Stimulated activated naive CD8-positive, alpha-beta T cell treated with anti-CD3 and anti-CD28 coated beads, Interleukin-15, amount 100 ng/mL, for 72 hours (primary cell): ENCODE measurements around the gene TAOK1.

Experiments used
- ATAC-seq: fragments of 150-1000 bp; cut with Tn5 transposase; 2 replicates; pipeline ENCODE4 v1.10.0; 2021; ENCODE audit warnings: mild to moderate bottlenecking, moderate library complexity
- DNase-seq, 2 donors: peaks; one replicate each; pipeline ENCODE4 v3.0.0; 2021 to 2022
- H3K27ac Mint-ChIP-seq, 2 donors: one replicate each; pipeline ENCODE4 v1.8.0; 2022; ENCODE audit warnings: mild to moderate bottlenecking in 2 of 2, mixed read lengths in 2 of 2, moderate library complexity in 2 of 2
- H3K27me3 Mint-ChIP-seq: one replicate; pipeline ENCODE4 v1.8.0; 2022; ENCODE audit warnings: mixed read lengths
- H3K4me1 Mint-ChIP-seq: one replicate; pipeline ENCODE4 v1.8.0; 2022; ENCODE audit warnings: mild to moderate bottlenecking, mixed read lengths
- H3K4me3 Mint-ChIP-seq, 2 donors: one replicate each; pipeline ENCODE4 v1.8.0; 2022; ENCODE audit warnings: mild to moderate bottlenecking in 2 of 2, mixed read lengths in 2 of 2, moderate library complexity in 1 of 2
- H3K9me3 Mint-ChIP-seq, 2 donors: one replicate each; pipeline ENCODE4 v1.8.0; 2022; ENCODE audit warnings: mixed read lengths in 2 of 2

TAOK1 gene

DNA sequence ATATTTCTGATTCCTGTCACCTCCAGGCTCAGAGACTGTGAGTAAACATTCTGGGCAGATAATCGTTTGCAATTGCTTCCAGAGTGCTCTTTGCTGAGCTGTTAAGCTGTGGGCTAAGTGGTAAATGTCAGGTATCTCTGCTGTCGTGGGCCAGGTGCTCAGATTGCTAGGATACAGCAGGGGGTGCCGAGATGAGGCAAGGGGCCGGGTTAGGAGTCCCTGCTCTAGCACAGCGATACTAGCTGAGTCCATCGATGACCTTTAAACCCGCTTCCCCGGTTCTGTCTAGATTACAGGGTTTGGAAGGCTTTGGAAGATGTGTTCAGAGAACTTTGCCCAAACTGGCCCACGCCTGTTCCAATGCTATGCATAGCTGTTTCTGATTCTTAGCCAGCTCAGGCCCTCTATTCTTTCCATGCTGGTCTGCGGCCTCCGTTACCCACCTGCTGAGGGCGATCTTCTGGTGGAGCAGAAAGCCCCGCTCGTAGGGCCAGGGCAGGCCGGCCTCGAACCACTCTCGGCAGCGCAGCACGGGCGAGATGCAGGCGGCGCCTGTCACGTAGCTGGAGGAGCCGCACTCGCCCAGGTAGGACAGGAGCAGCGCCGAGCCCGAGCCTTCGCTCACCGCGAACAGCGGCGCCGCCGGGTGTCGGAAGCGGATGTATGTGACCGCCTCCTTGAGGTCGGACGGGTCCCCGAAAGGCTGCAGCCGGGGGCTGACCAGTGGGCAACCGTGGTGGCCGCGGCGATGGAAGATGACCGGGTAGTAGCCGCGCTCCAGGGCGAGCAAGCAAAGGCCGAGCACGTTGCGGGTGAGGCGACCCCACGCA is 175.7 kb downstream of the TAOK1 start:
- ATAC-seq (peak; percentile 35), DNase-seq (peak; percentile 69 to 72)
- no peaks in the 10 kb centered on the region for H3K27me3 Mint-ChIP-seq
- H3K27ac Mint-ChIP-seq = peak overlapping the region; percentile 87 to 89
- H3K4me3 Mint-ChIP-seq = peak overlapping the region; percentile 93 to 95
- H3K9me3 Mint-ChIP-seq = no peaks in the 10 kb centered on the region
- peaks cover 45% of the 10 kb centered on the region for H3K4me1 Mint-ChIP-seq

DNA sequence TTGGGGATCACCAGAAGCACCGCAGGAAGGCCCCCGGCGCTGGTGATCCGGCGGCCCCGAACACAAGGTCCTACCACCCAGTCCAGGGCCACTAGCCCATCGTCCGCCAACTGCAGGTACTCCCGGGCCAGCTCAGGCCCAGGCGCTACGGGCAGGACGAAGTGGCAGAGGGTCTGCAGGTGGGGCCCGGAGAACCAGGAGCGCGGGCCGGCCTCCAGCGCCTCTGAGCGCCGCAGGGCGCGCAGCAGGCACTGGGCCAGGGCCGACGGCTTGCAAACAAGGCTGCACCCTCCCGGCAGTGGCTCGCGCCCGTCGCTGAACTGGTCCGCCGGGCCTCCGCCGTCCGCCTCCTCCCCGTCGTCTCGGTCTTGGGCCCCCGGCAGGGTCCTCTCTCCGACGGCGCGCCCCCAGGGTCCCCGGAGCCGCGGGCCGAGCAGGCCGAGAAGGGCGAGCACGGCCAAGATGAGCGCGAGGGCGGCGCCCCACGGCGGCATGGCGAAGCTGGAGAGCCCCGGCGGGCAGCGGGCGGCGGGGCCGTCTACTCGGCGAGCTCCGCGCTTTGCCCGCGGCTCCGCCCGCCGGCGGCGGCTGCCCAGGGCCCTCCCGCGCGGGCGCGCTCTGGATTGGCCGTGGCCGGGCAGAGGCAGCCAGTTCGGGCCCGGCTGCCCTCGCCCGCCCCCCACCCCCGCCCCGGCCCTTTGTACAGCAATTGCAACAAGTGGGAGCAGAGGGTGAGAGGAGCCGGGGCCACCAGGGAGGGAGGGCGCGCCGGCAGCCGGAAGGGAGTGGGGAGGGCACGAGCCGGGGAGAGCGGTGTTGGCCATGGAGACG is 176.5 kb downstream of the TAOK1 start, which contains the start of gene ABHD15:
ABHD15 (minus strand) TSS at position 565 of the 831 bp plus-strand sequence; CDS start at position 494, 71 bp downstream.
- H3K27me3 Mint-ChIP-seq = no peaks in the 10 kb centered on the region
- peak within 1 kb of the TSS; percentile 90 to 92 for H3K27ac Mint-ChIP-seq
- peaks cover 47% of the 10 kb centered on the region for H3K4me1 Mint-ChIP-seq
- peak; percentile 59 for ATAC-seq
- peak within 1 kb of the TSS; percentile 93 to 95 for H3K4me3 Mint-ChIP-seq
- peak; percentile 75 to 85 for DNase-seq
- no peaks in the 10 kb centered on the region for H3K9me3 Mint-ChIP-seq

DNA sequence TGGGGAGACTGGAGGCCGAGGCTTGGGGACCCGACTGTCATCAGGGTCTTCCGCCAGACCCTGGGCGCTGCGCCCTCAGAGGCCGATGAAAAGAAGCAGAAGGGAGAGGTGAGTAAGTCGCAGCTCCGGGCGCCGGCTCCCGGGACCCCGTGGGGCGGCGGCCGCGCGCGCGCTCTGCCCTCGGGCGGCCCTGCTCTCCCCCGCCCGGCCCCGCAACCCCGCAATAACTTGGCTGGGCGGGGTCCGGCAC is 177.1 kb downstream of the TAOK1 start:
- H3K27me3 Mint-ChIP-seq = no peaks in the 10 kb centered on the region
- H3K4me3 Mint-ChIP-seq = peak overlapping the region; percentile 93 to 95
- peak; percentile 25 for ATAC-seq
- H3K9me3 Mint-ChIP-seq = no peaks in the 10 kb centered on the region
- H3K4me1 Mint-ChIP-seq = peaks cover 42% of the 10 kb centered on the region
- DNase-seq = no peak
- peak overlapping the region; percentile 76 to 90 for H3K27ac Mint-ChIP-seq

DNA sequence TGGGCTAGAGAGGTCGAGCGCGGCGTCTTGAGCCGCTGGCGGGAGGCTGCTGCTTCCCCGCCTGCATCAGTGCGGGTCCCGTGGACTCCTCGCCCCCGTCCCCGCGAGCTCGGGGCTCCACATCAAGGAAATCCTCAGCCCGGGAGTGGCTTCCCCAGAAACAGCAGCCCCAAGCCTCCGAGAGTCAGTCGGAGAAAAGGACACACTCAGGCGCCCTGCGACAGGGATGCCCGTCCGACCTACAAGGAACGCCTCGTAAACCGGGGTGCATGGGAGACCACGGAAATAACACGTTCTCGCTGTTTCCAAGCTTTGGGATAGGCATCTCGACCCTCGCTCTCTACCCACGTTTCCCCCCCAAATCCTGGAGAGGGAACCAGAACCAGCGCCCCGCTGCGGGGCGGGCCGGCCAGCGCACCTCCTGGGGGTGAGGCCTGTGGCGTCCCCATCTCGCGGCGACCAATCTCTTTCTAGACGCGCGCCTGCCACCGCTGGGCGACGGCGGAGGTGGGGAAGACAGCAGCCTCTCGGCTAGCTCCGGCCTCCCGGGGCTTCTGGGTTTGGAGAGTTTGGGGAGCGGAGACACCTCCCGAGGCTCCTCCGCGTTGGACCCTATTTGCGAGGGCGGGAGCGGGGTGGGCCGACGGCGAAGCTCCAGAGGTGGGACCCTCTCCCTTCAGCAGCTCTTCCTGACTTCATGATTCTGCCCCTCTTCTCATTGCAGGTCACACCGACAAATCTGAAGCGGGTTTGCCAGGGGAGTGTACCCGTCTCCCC is 177.6 kb downstream of the TAOK1 start:
- ATAC-seq (peak; percentile 75), DNase-seq (peak; percentile 89)
- Mint-ChIP-seq H3K4me3 (peak overlapping the region; percentile 93 to 95), H3K4me1 (peaks cover 37% of the 10 kb centered on the region), H3K27ac (peak overlapping the region; percentile 84 to 92), H3K9me3 (no peaks in the 10 kb centered on the region), H3K27me3 (no peaks in the 10 kb centered on the region)

GRCh38 chr17:29568331-29569244 is 178.4 kb downstream of the TAOK1 start, which contains the start of gene TP53I13:
Gene TP53I13 (plus strand): TSS chr17:29568701. CDS start chr17:29568759, 58 bp downstream.
- H3K4me3 Mint-ChIP-seq = peak within 1 kb of the TSS; percentile 93 to 95

DNA sequence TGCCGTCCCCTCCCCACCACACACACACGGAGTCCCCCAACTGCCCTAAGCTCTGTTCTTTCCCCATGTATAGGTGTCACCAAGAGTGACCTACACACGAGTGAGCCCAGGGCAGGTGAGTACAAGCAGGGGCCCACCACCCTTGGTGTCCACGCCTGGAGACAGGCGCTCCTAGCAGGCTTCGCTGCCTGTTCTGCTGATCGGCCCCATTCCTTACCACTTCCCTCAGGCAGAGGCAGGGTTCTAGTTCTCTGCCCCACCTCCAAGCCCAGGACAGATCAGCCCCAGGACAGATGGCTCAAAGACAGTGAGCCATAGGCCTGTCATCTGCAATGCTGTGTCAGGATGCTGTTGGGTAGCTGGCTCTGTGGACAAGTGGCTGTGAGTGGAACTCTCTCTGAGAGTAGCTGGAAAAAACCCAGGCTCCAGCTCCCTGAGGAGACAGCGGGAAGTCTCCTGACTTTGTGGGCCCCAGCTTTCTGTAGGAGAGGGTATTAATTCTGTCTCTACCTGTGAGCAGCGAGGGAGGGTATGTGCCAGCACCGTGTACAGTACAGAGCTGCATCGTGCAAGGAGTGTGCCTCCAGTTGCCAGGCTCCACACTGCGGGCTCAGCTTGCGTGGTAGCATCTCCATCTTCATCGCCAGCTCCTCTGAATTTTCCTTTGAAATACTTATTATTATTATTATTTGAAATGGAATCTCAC is 179.2 kb downstream of the TAOK1 start:
- Mint-ChIP-seq H3K27me3 (no peaks in the 10 kb centered on the region), H3K9me3 (no peaks in the 10 kb centered on the region), H3K4me1 (peaks cover 40% of the 10 kb centered on the region), H3K4me3 (peak overlapping the region; percentile 75 to 93), H3K27ac (peak overlapping the region in 1 of 2 donors; percentile 60)
- peak in 1 of 2 donors; percentile 40 for DNase-seq
- ATAC-seq = no peak

More at GRCh38 chr17:29568331-29569244, 178.4 kb downstream of the TAOK1 start, which contains the start of gene TP53I13:
- Mint-ChIP-seq H3K4me1 (peaks cover 39% of the 10 kb centered on the region), H3K27ac (peak within 1 kb of the TSS; percentile 84 to 92), H3K27me3 (no peaks in the 10 kb centered on the region), H3K9me3 (no peaks in the 10 kb centered on the region)
- ATAC-seq = peak; percentile 68
- DNase-seq = peak; percentile 87

- H3K4me1 Mint-ChIP-seq = peaks cover 45% of the 10 kb centered on the region
- H3K4me3 Mint-ChIP-seq = peak overlapping the region in 1 of 2 donors; percentile 11
- H3K27ac Mint-ChIP-seq = no peak overlapping the region
- H3K9me3 Mint-ChIP-seq = no peaks in the 10 kb centered on the region
- ATAC-seq (no peak), DNase-seq (no peak)
- H3K27me3 Mint-ChIP-seq = no peaks in the 10 kb centered on the region
Observed at GRCh38 chr17:29570521-29570920, 180.4 kb downstream of the TAOK1 start.

GRCh38 chr17:29571486-29571882 is 181.3 kb downstream of the TAOK1 start:
- H3K4me1 Mint-ChIP-seq = peaks cover 39% of the 10 kb centered on the region
- H3K27ac Mint-ChIP-seq = no peak overlapping the region
- DNase-seq = peak in 1 of 2 donors; percentile 9
- H3K9me3 Mint-ChIP-seq = no peaks in the 10 kb centered on the region
- H3K27me3 Mint-ChIP-seq = no peaks in the 10 kb centered on the region
- no peak overlapping the region for H3K4me3 Mint-ChIP-seq
- ATAC-seq = no peak

- Mint-ChIP-seq H3K27me3 (no peaks in the 10 kb centered on the region), H3K9me3 (no peaks in the 10 kb centered on the region), H3K27ac (no peak overlapping the region), H3K4me3 (no peak overlapping the region), H3K4me1 (peaks cover 39% of the 10 kb centered on the region)
- ATAC-seq (no peak), DNase-seq (peak in 1 of 2 donors; percentile 10)
Observed at GRCh38 chr17:29571883-29572681, 181.9 kb downstream of the TAOK1 start.

- DNase-seq (peak in 1 of 2 donors; percentile 65), ATAC-seq (no peak)
- no peaks in the 10 kb centered on the region for H3K27me3 Mint-ChIP-seq
- H3K27ac Mint-ChIP-seq = no peak overlapping the region
- no peak overlapping the region for H3K4me3 Mint-ChIP-seq
- H3K9me3 Mint-ChIP-seq = no peaks in the 10 kb centered on the region
- H3K4me1 Mint-ChIP-seq = peaks cover 39% of the 10 kb centered on the region
Observed at GRCh38 chr17:29572691-29573557, 182.8 kb downstream of the TAOK1 start.

DNA sequence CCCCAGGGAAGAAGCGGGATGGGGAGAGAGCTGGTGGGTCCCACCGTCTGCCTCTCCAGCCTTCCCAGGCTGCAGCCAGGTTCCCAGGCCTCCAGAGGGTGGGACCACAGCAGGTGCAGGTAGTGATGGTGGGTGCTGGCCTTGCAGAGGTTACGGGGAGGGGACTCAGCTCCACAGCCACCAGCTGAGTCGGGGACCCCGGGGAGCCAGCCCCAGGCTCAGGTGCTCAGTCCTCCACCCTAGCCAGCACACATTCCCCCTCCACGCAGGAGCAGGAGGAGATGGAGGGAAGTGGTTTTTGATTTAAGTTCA is 183.4 kb downstream of the TAOK1 start:
- H3K4me3 Mint-ChIP-seq = no peak overlapping the region
- no peak overlapping the region for H3K27ac Mint-ChIP-seq
- no peak for ATAC-seq

GRCh38 chr17:29573871-29574731 is 183.9 kb downstream of the TAOK1 start:
- Mint-ChIP-seq H3K27me3 (no peaks in the 10 kb centered on the region), H3K4me1 (peaks cover 34% of the 10 kb centered on the region), H3K9me3 (no peaks in the 10 kb centered on the region), H3K4me3 (no peak overlapping the region), H3K27ac (peak overlapping the region in 1 of 2 donors; percentile 74)
- ATAC-seq (no peak), DNase-seq (no peak)

More for the DNA sequence above, 183.4 kb downstream of the TAOK1 start:
- no peaks in the 10 kb centered on the region for H3K9me3 Mint-ChIP-seq
- peaks cover 39% of the 10 kb centered on the region for H3K4me1 Mint-ChIP-seq
- H3K27me3 Mint-ChIP-seq = no peaks in the 10 kb centered on the region
- no peak for DNase-seq
